Mucosa of descending colon (tissue), 3 donors: ENCODE measurements around the gene ISCU. TPM values are rescaled to one million over a fixed set of nuclear protein-coding genes. Genes with fewer than 3 reads are reported as not detected.
"Not testable (repeated sequence)": the region's sequence is repeated elsewhere in the genome, so short reads cannot be mapped to it uniquely, and the experiment has no call there.

Source experiments
- ATAC-seq: fragments of 200-7000 bp; cut with Tn5 transposase; one replicate; pipeline ENCODE4 v1.9.1; 2020; ENCODE audit warnings: mild to moderate bottlenecking, moderate library complexity
- DNase-seq, 3 donors: peaks; one replicate each; pipeline ENCODE4 v3.0.0-alpha.2; 2020
- H3K36me3 ChIP-seq: fragments of 200-600 bp; one replicate; pipeline ENCODE4 v1.8.0; 2021; ENCODE audit warnings: low read depth, mild to moderate bottlenecking
- H3K4me1 ChIP-seq: fragments of 200-600 bp; one replicate; pipeline ENCODE4 v1.8.0; 2021; ENCODE audit warnings: low read depth, mild to moderate bottlenecking
- H3K4me3 ChIP-seq: fragments of 200-600 bp; one replicate; pipeline ENCODE4 v1.8.0; 2021; ENCODE audit warnings: mild to moderate bottlenecking
- H3K9me3 ChIP-seq: fragments of 200-600 bp; one replicate; pipeline ENCODE4 v1.8.0; 2021; ENCODE audit warnings: mild to moderate bottlenecking
- CTCF ChIP-seq: fragments of 200-600 bp; IDR thresholded peaks from one replicate; pipeline ENCODE4 v1.8.0; 2022; ENCODE audit warnings: antibody characterized with exemption, mild to moderate bottlenecking
- intact Hi-C, 2 donors: fragments of 100-400 bp; cut with DNase I in 1 of 2; cut with micrococcal nuclease in 1 of 2; formaldehyde crosslinking; loops; one replicate each; pipeline versions ENCODE4 v1.11.0 to v1.11.1; 2022; cut with DNase I, micrococcal nuclease
- total RNA-seq, 3 donors: library from RNA; stranded (reverse); fragmentation: NEBNext Ultra II Directional in 2 of 3; extraction: Animal tissue kit (Norgen Biotek cat#: 25700) in 2 of 3; gene quantifications; one replicate each; pipeline versions ENCODE4 v1.2.1 to v1.2.4, GENCODE V29; 2021 to 2023
- donor health status: DM: no; HTN: no; CAD: no; lungs with moderate emphysema.
- donor health status: DM: no; HTN: no; CAD: no.
- donor health status: DM: no; HTN: yes; CAD: no.

Gene ISCU
- total RNA-seq, 3 donors from 2014 or later: 94.7 to 155 (median 107) TPM

- Histone ChIP-seq H3K4me3 (no peak overlapping the region), H3K4me1 (no peaks in the 10 kb centered on the region), H3K9me3 (no peaks in the 10 kb centered on the region), H3K36me3 (no peaks in the 10 kb centered on the region)
- DNase-seq: no peak
- TF ChIP-seq CTCF: no peak
- intact Hi-C loops: no loop called here
- ATAC-seq: no peak
Observed at GRCh38 chr12:108586306-108586705, 23.9 kb downstream of the ISCU start.

GRCh38 chr12:108587826-108588225, 25.4 kb downstream of the ISCU start:
- no peak for DNase-seq
- ATAC-seq: no peak
- TF ChIP-seq CTCF: no peak
- intact Hi-C loops: no loop called here
- Histone ChIP-seq H3K36me3 (no peaks in the 10 kb centered on the region), H3K4me1 (no peaks in the 10 kb centered on the region), H3K4me3 (no peak overlapping the region), H3K9me3 (no peaks in the 10 kb centered on the region)

GRCh38 chr12:108589028-108589839, 26.8 kb downstream of the ISCU start:
- ATAC-seq: no peak
- Histone ChIP-seq H3K9me3 (no peaks in the 10 kb centered on the region), H3K4me1 (no peaks in the 10 kb centered on the region), H3K4me3 (no peak overlapping the region), H3K36me3 (no peaks in the 10 kb centered on the region)
- intact Hi-C loops: no loop called here
- no peak for DNase-seq
- TF ChIP-seq CTCF: no peak

GRCh38 chr12:108589840-108590229, 27.4 kb downstream of the ISCU start:
- Histone ChIP-seq H3K4me3 (no peak overlapping the region), H3K4me1 (no peaks in the 10 kb centered on the region), H3K36me3 (no peaks in the 10 kb centered on the region), H3K9me3 (no peaks in the 10 kb centered on the region)
- intact Hi-C loops: no loop called here
- TF ChIP-seq CTCF: no peak
- ATAC-seq: no peak
- no peak for DNase-seq

GRCh38 chr12:108590463-108590862, 28.1 kb downstream of the ISCU start:
- DNase-seq, H3K4me3 ChIP-seq, H3K4me1 ChIP-seq, H3K36me3 ChIP-seq, ATAC-seq, H3K9me3 ChIP-seq, intact Hi-C loops: not testable (repeated sequence)

- intact Hi-C loops: no loop called here
- TF ChIP-seq CTCF: no peak
- no peak for ATAC-seq
- DNase-seq: no peak
- Histone ChIP-seq H3K9me3 (no peaks in the 10 kb centered on the region), H3K4me1 (no peaks in the 10 kb centered on the region), H3K36me3 (no peaks in the 10 kb centered on the region), H3K4me3 (no peak overlapping the region)
Observed at GRCh38 chr12:108591267-108591980, 29.0 kb downstream of the ISCU start.
